NCI-H1930 (cell line): ENCODE data around the gene ZNF438.
A peak's percentile ranks its signal among the peaks of the same experiment; 100 is the strongest.
"Not testable (repeated sequence)": the region's sequence is repeated elsewhere in the genome, so short reads cannot be mapped to it uniquely, and the experiment has no call there.

Source experiments
- DNase-seq, 2 experiments: peaks; one replicate each; lab custom pipeline; 2025; lab: John Stamatoyannopoulos, UW

Gene ZNF438

DNA sequence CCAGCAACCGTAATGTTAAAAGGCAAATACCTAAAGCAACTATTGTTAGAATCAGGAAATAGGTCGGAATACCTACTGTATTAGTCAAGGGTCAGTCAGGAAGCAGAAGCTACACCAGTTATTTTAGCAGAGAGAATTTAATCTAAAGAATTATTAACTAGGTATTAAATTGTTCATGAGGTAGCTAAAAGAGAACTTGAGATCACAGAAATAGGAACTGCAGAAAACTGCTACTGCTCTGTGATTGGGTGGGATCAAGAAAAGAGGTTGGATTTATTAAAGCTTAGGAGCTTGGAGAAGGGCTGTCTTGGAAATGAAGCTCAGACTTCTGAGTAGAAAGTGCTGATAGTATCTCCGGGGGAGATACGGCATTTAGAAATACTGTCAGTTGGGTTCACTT, 20.0 kb upstream of the ZNF438 start:
- no peak for DNase-seq

DNA sequence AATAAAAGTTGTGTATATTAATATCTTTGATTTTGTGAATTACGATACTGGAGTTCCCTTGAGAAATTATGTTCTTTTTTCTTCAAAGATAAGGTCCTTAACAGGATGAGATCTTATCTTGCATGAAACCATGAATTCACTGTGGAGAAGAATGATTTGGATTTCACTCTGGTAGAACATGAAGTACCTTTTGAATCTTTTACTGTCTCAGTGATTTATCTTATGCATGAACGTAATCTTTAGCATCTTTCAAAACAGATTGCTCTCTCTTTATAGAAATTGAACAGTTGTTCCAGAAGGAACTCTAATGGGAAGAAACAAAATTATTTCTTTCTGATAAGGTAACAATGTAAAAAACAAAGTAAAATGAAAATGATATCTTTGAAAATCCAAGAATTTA, 11.0 kb upstream of the ZNF438 start:
- no peak for DNase-seq

DNA sequence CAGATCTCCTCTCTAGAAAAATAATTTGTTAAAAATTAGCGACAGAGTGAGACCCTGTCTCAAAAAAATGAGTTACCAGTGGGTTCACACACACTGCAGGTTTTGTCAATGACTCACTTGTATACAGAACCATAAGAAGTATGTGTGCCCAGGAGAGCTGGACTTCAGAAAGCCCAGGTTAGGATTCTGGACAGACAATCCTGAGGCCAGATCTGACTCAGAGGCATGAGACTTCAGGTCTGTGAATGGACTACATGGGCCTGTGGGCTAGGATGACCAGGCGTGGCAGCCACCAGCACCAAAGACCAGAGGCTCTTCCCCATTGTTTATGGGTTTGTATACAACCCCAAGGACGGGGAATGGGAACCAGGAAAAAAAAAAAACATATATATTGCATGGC, 9.3 kb upstream of the ZNF438 start:
- no peak for DNase-seq

DNA sequence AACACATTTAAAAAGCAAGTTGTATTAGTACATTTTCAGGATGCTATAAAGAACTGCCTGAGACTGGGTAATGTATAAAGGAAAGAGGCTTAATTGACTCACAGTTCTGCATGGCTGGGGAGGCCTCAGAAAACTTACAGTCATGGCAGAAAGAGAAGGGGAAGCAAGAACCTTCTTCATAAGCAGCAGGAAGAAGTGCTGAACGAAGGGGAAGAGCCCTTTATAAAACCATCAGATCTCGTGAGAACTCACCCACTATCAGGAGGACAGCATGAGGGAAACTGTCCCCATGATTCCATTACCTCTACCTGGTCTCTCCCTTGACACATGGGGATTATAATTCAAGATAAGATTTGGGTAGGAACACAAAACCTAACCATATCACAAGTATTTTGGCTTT, 7.3 kb upstream of the ZNF438 start:
- DNase-seq: not testable (repeated sequence)

DNA sequence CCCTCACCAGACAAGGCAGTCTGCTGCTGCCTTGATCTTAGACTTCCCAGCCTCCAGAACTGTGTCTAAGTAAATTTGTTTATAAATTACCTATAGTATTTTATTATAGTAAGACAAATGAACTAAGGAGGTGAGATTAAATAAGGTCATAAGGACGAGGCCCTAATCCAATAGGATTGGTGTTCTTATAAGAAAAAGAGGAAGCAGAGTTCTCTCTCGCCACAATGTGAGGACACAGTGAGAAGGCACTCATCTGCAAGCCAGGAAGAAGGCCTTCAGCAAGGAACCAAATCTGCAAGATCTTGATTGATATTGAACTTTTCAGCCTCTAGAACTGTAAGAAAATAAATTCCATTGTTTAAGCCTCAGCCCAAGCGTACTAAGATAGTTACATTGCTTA, 6.1 kb upstream of the ZNF438 start:
- no peak for DNase-seq

DNA sequence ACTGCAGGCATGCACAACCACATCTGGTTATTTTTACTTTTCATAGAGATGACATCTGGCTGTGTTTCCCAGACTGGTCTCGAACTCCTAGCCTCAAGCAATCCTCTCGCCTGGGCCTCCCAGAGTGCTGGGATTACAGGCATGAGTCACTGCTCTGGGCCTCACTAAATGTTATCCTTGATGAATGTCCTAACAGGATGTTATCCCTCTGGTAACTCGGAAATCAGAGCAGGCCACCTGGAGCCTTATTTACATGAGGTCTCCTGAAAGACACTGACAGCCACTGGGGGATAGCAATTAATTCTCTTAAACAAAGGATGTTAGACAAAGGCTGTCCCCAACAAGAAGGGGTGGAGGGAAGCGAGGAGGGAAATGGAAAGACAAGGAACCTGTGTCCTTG, 4.5 kb upstream of the ZNF438 start:
- no peak for DNase-seq

DNA sequence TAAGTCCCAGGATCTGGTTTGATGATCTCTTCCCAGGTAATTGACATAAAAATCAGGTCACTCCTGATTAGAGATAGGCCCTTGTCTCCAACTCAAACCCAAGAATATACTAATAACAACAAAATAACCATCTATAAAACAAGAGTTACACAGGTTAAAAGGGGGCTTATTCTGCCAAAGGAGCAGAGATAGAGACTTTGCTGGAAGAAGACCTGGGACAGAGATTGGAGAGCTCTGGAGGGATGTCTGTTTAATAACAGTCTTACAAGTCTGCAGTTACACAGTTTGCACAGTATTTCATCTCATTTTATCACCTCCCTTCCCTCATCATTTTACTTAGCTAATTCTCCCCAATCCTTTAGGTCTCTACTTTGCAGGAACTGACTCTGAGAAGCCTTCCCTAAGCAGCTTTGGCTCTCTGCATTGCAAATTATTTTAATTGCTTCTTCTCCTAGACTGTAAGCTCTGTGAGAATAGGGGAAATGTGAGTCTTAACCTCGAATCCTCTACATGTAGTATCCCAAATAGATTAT, 3.7 kb upstream of the ZNF438 start:
- no peak for DNase-seq

- DNase-seq: no peak
Observed at GRCh38 chr10:31034098-31034909, 2.6 kb upstream of the ZNF438 start.

DNA sequence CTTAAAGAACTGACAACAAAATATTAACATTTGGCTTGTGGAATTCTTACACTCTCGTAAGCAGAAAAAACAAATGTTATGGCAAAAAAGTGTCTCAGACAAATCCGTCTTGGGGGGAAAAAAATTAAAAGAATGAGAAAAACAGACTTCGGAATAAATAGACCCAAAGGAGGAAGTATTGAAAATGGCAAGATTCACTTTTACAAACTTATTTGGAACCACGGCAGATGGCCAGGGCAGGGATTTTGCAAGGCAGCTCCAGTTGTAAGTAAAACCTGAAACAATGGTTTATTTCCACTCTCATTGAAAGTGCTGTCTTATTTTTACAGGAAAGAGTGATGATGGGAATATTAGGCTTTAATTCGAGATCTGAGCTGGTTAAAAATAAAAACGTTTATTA, 1.5 kb upstream of the ZNF438 start:
- no peak for DNase-seq

DNA sequence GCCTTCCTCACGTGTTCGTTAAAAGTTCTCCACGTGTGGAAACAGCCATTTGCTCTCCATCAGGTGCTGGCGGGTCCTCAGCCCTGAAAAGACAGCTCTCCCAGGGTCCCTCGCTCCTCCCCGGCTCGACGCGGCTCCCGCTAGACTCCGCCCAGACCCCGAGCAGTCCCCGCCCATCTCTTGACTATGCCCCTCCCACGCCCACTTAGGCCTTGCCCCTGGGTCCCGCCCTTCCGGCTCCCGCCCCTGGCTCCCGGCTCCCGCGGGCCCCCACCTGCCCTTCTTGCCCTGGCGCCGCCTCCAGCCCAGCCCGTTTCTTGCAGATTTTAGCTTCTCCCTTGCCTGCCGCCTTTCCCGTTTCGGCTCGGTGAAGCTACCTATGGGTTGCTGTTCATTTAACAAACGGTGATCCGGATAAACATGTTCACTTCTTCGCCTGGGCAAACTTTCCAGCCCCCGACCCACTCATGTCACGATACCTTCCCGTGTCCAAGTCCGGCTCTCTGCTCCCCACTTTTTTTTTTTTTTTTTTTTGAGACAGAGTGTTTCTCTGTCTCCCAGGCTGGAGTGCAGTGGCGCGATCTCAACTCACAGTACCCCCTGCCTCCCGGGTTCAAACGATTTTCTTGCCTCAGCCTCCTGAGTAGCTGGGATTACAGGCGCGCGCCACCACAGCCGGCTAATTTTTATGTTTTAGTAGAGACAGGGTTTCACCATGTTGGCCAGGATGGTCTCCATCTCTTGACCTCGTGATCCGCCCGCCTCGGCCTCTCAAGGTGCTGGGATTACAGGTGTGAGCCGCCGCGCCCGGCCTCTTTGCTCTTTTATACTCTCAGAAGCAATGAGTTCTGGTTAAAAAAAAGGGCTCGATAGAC, 830 bp upstream of the ZNF438 start:
- DNase-seq: peak; percentile 40 to 49

GRCh38 chr10:31031205-31031557, 484 bp downstream of the ZNF438 start:
- DNase-seq: no peak

- DNase-seq: no peak
Observed at GRCh38 chr10:31030800-31031199, 865 bp downstream of the ZNF438 start.

DNA sequence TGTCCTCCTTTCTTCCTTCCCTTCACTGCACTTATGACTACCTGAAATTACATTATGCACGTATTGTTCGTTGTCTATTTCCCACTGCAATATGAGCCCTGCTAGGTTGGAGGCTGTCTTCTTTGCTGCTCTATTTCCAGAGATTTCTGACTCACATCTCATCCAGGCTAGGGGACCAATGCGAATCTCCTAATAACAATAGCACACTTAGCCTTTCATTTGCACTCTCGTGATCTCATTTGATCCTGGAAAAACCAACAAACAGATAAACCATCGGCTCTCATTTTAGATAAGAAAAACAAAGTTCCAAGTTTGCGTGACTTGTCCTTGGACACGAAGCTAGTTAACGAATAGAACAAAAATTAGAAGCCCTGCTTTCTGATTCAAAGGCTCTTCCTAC, 1.4 kb downstream of the ZNF438 start:
- DNase-seq: no peak

- DNase-seq: no peak
Observed at GRCh38 chr10:31028081-31028480, 3.6 kb downstream of the ZNF438 start.

GRCh38 chr10:31026279-31026678, 5.4 kb downstream of the ZNF438 start:
- DNase-seq: not testable (repeated sequence)

DNA sequence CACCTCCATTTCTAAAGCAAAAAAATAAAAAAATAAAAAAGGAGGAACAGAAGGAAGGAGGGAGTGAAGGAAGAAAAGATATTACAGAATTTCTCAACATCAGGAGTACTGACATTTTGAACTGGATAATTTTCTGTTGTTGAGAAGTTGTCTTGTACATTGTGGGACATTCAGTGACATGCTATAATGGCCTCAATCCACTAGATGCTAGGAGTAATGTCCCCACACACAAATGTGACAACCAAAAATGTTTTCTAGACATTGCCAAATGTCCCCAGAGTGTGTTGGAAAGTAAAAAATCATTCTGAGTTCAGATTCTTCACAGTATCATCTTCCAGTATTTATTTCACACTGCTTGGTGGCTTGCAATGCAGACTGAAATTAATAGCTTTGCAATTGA, 6.5 kb downstream of the ZNF438 start:
- DNase-seq: no peak

GRCh38 chr10:31023558-31023957, 8.1 kb downstream of the ZNF438 start:
- DNase-seq: no peak

DNA sequence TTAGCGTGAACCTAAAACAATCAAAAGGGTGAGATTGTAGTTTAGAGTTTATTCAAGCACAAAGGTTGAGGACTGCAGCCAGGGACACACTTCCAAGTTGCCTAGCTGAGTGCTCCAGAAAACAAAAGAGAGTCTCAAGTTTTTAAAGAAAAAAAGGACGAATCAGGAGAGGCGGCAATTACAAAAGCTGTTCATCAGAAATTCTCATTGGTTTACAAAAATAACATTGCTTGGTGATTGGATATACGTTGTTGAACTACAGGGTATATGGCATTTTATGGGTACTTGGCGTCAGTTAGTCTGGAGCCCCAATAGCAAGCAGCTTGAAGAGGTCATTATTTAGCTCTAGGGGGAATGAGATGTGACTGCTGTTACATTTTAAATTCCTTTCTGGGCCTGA, 11.5 kb downstream of the ZNF438 start:
- DNase-seq: no peak

GRCh38 chr10:31018962-31019361, 12.7 kb downstream of the ZNF438 start:
- no peak for DNase-seq

GRCh38 chr10:31018356-31018750, 13.3 kb downstream of the ZNF438 start:
- no peak for DNase-seq

DNA sequence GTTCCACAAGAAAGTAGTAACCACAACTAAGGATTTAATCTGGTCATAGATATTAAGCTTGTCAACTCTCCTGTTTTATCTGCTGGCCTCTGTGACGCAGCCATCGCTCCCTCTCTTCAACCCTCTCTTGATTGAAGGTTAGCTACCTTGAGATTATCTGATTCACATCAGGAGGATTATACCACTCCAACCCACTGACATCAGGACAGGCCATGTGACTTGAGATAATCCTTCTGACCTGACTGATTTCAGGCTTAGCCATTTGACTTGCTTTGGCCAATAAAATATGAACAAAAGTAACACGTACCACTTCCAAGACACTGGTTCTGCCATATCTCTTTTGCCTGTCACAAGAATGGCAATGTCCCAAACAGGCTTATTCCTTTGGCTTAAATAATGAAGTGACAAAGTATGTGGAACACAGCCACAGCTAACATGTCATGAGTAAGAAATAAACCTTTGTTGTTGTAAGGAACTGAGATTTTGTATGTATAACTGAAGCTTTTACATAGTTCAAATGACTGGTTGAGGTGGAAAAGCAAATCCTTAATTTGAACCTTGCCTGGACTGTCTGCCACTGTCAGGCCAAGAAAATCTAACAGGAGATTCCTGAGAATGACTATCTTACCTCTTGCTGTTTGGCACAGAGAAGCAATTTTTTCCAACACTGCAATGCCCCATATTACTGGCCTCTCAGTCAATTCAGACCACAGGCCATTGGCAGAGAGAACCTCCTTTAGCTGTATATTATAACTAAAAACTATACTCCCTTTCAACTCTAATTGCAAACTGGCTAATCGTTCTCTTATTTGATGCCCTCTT, 13.9 kb downstream of the ZNF438 start:
- DNase-seq: no peak

- DNase-seq: no peak
Observed at GRCh38 chr10:31014161-31014875, 17.3 kb downstream of the ZNF438 start.
